HepG2 (cell line): ENCODE measurements around the gene SHTN1. TPM values are rescaled to one million over a fixed set of nuclear protein-coding genes. Genes with fewer than 3 reads are reported as not detected.

ENCODE experiments used
- ATAC-seq: fragments of 200-7000 bp; cut with Tn5 transposase; 3 replicates; pipeline ENCODE4 v1.9.1; 2020; ENCODE audit warnings: mild to moderate bottlenecking, moderate library complexity
- BruUV-seq: library from RNA; stranded (reverse); fragments of 400-500 nt; replicated peaks from 2 replicates; lab custom pipeline; 2021; lab: Mats Ljungman, UMichigan
- CTCF ChIA-PET: fragments of 300-600 bp; formaldehyde crosslinking; extraction: SDS; loops from one replicate; lab custom pipeline; 2021; ENCODE audit warnings: low total read pairs, inconsistent platforms, low intra/inter-chr PET ratio; lab: Yijun Ruan, JAX
- POLR2A ChIA-PET: fragments of 350-600 bp; sonication (Branson Sonifier 250); formaldehyde crosslinking; loops from one replicate; lab custom pipeline; 2020; ENCODE audit warnings: antibody characterized with exemption, inconsistent platforms; lab: Yijun Ruan, JAX
- DNase-seq: peaks from one replicate; pipeline ENCODE4 v3.0.0-alpha.2; 2015; ENCODE audit warnings: low spot score
- FAIRE-seq: peaks from 3 replicates; lab custom pipeline; 2011; peaks lifted over from hg19 to GRCh38; lab: Jason Lieb, UNC
- H2AFZ ChIP-seq: one replicate; pipeline ENCODE4 v1.6.1; 2011; ENCODE audit warnings: low read length, inconsistent platforms
- H3K27ac ChIP-seq: fragments of 300-600 bp; 3 replicates; pipeline ENCODE4 v1.8.0; 2011; ENCODE audit warnings: mixed run types, mild to moderate bottlenecking, mixed read lengths, low read length, inconsistent platforms; ENCODE audit not compliant: insufficient read depth; ENCODE audit errors: extremely low read length
- H3K27me3 ChIP-seq, 2 experiments: fragments of 200-600 bp in 1 of 2; 2 replicates in 1 of 2; 3 replicates in 1 of 2; pipeline versions ENCODE4 v1.6.0 to v1.8.0; 2011; ENCODE audit warnings: low read length in 2 of 2, mild to moderate bottlenecking in 2 of 2, moderate library complexity in 2 of 2, inconsistent platforms in 1 of 2; ENCODE audit not compliant: insufficient read depth in 2 of 2, control insufficient read depth in 1 of 2
- H3K36me3 ChIP-seq, 2 experiments: fragments of 200-600 bp in 1 of 2; replicated peaks in 1 of 2; 2 replicates in 1 of 2; 3 replicates in 1 of 2; pipeline versions ENCODE4 v1.5.1 to v1.8.0; 2011; ENCODE audit warnings: low read length in 2 of 2, inconsistent platforms in 1 of 2; ENCODE audit not compliant: insufficient read depth in 2 of 2, control insufficient read depth in 1 of 2
- H3K4me1 ChIP-seq: 2 replicates; pipeline ENCODE4 v1.5.1; 2012; ENCODE audit warnings: low read length, inconsistent platforms; ENCODE audit not compliant: insufficient read depth
- H3K4me2 ChIP-seq: 2 replicates; pipeline ENCODE4 v1.6.0; 2011; ENCODE audit warnings: low read depth, low read length, inconsistent platforms
- H3K4me3 ChIP-seq, 3 experiments: fragments of 200-600 bp in 1 of 3; sonication (generic), shearing (Covaris generic) in 1 of 3; replicated peaks in 1 of 3; 2 replicates each; pipeline ENCODE4 v1.5.1; 2011 to 2016; ENCODE audit warnings: low read length in 3 of 3, inconsistent platforms in 2 of 3, low read depth in 2 of 3, mild to moderate bottlenecking in 2 of 3, control low read depth in 1 of 3, mixed read lengths in 1 of 3; ENCODE audit not compliant: insufficient read depth in 1 of 3
- H3K79me2 ChIP-seq: one replicate; pipeline ENCODE4 v1.6.1; 2011; ENCODE audit warnings: low read length, inconsistent platforms; ENCODE audit not compliant: insufficient read depth
- H3K9ac ChIP-seq: 2 replicates; pipeline ENCODE4 v1.6.0; 2011; ENCODE audit warnings: mild to moderate bottlenecking, low read depth, low read length, inconsistent platforms; ENCODE audit not compliant: insufficient read depth
- H3K9me3 ChIP-seq: 2 replicates; pipeline ENCODE4 v1.5.1; 2012; ENCODE audit warnings: mild to moderate bottlenecking, low read length
- H4K20me1 ChIP-seq: 2 replicates; pipeline ENCODE4 v1.6.0; 2011; ENCODE audit warnings: inconsistent platforms, mild to moderate bottlenecking, low read length, moderate library complexity; ENCODE audit not compliant: insufficient read depth
- CC2D1A ChIP-seq: sonication (generic); formaldehyde crosslinking; IDR thresholded peaks from 2 replicates; pipeline ENCODE4 v1.8.1; 2023; ENCODE audit warnings: mild to moderate bottlenecking, missing genetic modification reagents
- CCDC6 ChIP-seq: sonication (generic); formaldehyde crosslinking; IDR thresholded peaks from 2 replicates; pipeline ENCODE4 v1.8.1; 2022; ENCODE audit warnings: mild to moderate bottlenecking, missing genetic modification reagents, moderate library complexity
- FOXP1 ChIP-seq, 2 experiments: fragments of 450-650 bp in 1 of 2; IDR thresholded peaks; 2 replicates each; pipeline ENCODE4 v1.6.1; 2017 to 2018; ENCODE audit warnings: antibody characterized with exemption in 1 of 2
- NR2F1 ChIP-seq, 2 experiments: fragments of 450-650 bp in 1 of 2; formaldehyde crosslinking in 1 of 2; IDR thresholded peaks; 2 replicates each; pipeline versions ENCODE4 v1.5.0 to v1.6.1; 2016 to 2020; ENCODE audit warnings: mild to moderate bottlenecking in 1 of 2, missing compliant biosample characterization in 1 of 2, missing genetic modification reagents in 1 of 2, moderate library complexity in 1 of 2
- ZNF703 ChIP-seq: sonication (generic); formaldehyde crosslinking; IDR thresholded peaks from 2 replicates; pipeline ENCODE4 v1.5.1; 2020; ENCODE audit warnings: missing genetic modification reagents, mild to moderate bottlenecking, moderate library complexity, borderline replicate concordance
- WGBS: methylation state at CpG from one replicate; pipeline ENCODE4 v1.1.6; 2017; ENCODE audit warnings: low lambda C conversion rate; 5-methylcytosine and 5-hydroxymethylcytosine counted together
- in situ Hi-C: cut with HindIII; loops from 2 replicates; pipeline ENCODE4 v1.10.0; 2017; ENCODE audit warnings: low pct_unique_long_range_greater_than_20kb; ENCODE audit not compliant: extremely low pct_ligation_motif_present
- intact Hi-C: fragments of 100-400 bp; cut with micrococcal nuclease; formaldehyde crosslinking; loops from one replicate; pipeline ENCODE4 v1.10.0; 2022; ENCODE audit not compliant: unreplicated experiment
- polyA plus RNA-seq, 8 experiments: library from polyadenylated mRNA; depleted of rRNA in 3 of 8; stranded (reverse) in 7 of 8; unstranded in 1 of 8; fragments of >200 nt; fragmentation: Illumina TruSeq in 4 of 8; extraction: Trizol in 4 of 8; gene quantifications; 2 replicates each; pipeline versions ENCODE4 v1.2.1 to v1.2.3, GENCODE V29; 2011 to 2016; ENCODE audit warnings: low read depth in 4 of 8, missing spikeins in 1 of 8, mixed read lengths in 1 of 8; ENCODE audit not compliant: insufficient read depth in 1 of 8
- total RNA-seq, 5 experiments: library from RNA; depleted of rRNA; stranded (reverse); fragments of >200 nt; fragmentation: Illumina TruSeq; extraction: Trizol; gene quantifications; 2 replicates each; pipeline ENCODE4 v1.2.3, GENCODE V29; 2016; ENCODE audit warnings: low read depth in 1 of 5
- TF ChIP-seq, protein P1 (sequence below): sonication (generic); formaldehyde crosslinking; IDR thresholded peaks from 2 replicates; pipeline ENCODE4 v1.5.0; 2020; ENCODE audit warnings: mild to moderate bottlenecking, missing genetic modification reagents, borderline replicate concordance
- TF ChIP-seq, protein P2 (sequence below): sonication (generic); formaldehyde crosslinking; IDR thresholded peaks from 2 replicates; pipeline ENCODE4 v1.5.1; 2020; ENCODE audit warnings: mild to moderate bottlenecking, missing genetic modification reagents, moderate library complexity
- TF ChIP-seq, protein P3 (sequence below): sonication (generic); formaldehyde crosslinking; IDR thresholded peaks from 2 replicates; pipeline ENCODE4 v1.4.0; 2020; ENCODE audit warnings: missing genetic modification reagents

Gene SHTN1
- total and polyA plus RNA-seq, 2 of the 13 experiments (the other 11 are each of a cell fraction or from before 2014, with no cell fraction given), result 11.3 to 15.6 TPM

DNA sequence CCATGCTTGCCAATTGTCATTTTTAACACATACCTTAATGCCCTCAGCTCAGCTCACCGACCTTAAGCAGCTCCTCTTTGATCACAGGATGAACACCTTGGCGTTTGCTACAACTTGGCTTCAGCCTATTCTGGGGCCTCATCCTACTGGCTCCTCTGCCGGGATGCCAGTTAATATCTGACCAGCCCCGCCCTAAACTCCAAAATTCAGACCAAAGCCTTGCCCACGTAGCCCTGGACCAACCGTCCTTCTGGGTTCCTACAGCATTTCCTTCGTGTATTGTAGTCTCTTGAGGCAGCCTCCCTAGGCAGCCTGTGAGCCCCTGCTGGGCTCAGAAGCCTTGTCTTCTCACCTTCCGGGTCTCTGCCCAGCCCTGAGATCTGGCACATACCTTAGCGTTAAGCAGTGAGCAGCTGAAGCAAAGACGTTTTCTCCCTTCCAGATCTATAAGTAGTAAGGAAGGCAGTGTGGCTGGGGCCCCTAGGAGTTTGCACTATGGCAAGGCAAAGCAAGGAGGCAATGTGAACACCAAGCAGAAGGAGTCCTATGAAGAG lies 154.9 kb downstream of the SHTN1 start:
- ATAC-seq (peak; percentile 21), DNase-seq (no peak), FAIRE-seq (no peak)
- intact Hi-C loops, result no loop called here
- no peak overlapping the region for H3K9ac ChIP-seq
- in situ Hi-C loops, result no loop called here
- peak overlapping the region; percentile 81 for H3K4me2 ChIP-seq
- no peaks in the 10 kb centered on the region for H3K79me2 ChIP-seq
- BruUV-seq, result no TSS peak
- H3K9me3 ChIP-seq, result no peaks in the 10 kb centered on the region
- H3K4me1 ChIP-seq, result no peaks in the 10 kb centered on the region; the same call in 1 of the 2 replicates
- 25% methylated on average over 10 of the region's 10 CpGs for WGBS
- H3K4me3 ChIP-seq, result peak overlapping the region; percentile 50 to 68 (median 56); a peak in 5 of 6 replicates
- ChIA-PET POLR2A (interaction anchor here (1.3 kb wide), 1 partner anchor 325 kb away, joined by 3 read pairs; no protein-coding TSS in a partner anchor), CTCF (no interaction called here)
- no peaks in the 10 kb centered on the region for H4K20me1 ChIP-seq
- TF ChIP-seq, protein P1, sequence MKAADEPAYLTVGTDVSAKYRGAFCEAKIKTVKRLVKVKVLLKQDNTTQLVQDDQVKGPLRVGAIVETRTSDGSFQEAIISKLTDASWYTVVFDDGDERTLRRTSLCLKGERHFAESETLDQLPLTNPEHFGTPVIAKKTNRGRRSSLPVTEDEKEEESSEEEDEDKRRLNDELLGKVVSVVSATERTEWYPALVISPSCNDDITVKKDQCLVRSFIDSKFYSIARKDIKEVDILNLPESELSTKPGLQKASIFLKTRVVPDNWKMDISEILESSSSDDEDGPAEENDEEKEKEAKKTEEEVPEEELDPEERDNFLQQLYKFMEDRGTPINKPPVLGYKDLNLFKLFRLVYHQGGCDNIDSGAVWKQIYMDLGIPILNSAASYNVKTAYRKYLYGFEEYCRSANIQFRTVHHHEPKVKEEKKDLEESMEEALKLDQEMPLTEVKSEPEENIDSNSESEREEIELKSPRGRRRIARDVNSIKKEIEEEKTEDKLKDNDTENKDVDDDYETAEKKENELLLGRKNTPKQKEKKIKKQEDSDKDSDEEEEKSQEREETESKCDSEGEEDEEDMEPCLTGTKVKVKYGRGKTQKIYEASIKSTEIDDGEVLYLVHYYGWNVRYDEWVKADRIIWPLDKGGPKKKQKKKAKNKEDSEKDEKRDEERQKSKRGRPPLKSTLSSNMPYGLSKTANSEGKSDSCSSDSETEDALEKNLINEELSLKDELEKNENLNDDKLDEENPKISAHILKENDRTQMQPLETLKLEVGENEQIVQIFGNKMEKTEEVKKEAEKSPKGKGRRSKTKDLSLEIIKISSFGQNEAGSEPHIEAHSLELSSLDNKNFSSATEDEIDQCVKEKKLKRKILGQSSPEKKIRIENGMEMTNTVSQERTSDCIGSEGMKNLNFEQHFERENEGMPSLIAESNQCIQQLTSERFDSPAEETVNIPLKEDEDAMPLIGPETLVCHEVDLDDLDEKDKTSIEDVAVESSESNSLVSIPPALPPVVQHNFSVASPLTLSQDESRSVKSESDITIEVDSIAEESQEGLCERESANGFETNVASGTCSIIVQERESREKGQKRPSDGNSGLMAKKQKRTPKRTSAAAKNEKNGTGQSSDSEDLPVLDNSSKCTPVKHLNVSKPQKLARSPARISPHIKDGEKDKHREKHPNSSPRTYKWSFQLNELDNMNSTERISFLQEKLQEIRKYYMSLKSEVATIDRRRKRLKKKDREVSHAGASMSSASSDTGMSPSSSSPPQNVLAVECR, result no peak
- TF ChIP-seq NR2F1 (CRISPR knock-in tag; IDR thresholded peaks at IDR 0.05) (no peak), CC2D1A (CRISPR knock-in tag) (no peak), ZNF703 (no peak), CCDC6 (CRISPR knock-in tag) (0 out of 2 replicates have a peak, but pooled peaks have one; percentile 26), FOXP1 (IDR thresholded peaks at IDR 0.05) (no peak), FOXP1 (CRISPR knock-in tag; IDR thresholded peaks at IDR 0.05) (no peak)
- TF ChIP-seq, protein P2, sequence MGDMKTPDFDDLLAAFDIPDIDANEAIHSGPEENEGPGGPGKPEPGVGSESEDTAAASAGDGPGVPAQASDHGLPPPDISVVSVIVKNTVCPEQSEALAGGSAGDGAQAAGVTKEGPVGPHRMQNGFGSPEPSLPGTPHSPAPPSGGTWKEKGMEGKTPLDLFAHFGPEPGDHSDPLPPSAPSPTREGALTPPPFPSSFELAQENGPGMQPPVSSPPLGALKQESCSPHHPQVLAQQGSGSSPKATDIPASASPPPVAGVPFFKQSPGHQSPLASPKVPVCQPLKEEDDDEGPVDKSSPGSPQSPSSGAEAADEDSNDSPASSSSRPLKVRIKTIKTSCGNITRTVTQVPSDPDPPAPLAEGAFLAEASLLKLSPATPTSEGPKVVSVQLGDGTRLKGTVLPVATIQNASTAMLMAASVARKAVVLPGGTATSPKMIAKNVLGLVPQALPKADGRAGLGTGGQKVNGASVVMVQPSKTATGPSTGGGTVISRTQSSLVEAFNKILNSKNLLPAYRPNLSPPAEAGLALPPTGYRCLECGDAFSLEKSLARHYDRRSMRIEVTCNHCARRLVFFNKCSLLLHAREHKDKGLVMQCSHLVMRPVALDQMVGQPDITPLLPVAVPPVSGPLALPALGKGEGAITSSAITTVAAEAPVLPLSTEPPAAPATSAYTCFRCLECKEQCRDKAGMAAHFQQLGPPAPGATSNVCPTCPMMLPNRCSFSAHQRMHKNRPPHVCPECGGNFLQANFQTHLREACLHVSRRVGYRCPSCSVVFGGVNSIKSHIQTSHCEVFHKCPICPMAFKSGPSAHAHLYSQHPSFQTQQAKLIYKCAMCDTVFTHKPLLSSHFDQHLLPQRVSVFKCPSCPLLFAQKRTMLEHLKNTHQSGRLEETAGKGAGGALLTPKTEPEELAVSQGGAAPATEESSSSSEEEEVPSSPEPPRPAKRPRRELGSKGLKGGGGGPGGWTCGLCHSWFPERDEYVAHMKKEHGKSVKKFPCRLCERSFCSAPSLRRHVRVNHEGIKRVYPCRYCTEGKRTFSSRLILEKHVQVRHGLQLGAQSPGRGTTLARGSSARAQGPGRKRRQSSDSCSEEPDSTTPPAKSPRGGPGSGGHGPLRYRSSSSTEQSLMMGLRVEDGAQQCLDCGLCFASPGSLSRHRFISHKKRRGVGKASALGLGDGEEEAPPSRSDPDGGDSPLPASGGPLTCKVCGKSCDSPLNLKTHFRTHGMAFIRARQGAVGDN (CRISPR knock-in tag), result 0 out of 2 replicates have a peak, but pooled peaks have one; percentile 14
- TF ChIP-seq, protein P3, sequence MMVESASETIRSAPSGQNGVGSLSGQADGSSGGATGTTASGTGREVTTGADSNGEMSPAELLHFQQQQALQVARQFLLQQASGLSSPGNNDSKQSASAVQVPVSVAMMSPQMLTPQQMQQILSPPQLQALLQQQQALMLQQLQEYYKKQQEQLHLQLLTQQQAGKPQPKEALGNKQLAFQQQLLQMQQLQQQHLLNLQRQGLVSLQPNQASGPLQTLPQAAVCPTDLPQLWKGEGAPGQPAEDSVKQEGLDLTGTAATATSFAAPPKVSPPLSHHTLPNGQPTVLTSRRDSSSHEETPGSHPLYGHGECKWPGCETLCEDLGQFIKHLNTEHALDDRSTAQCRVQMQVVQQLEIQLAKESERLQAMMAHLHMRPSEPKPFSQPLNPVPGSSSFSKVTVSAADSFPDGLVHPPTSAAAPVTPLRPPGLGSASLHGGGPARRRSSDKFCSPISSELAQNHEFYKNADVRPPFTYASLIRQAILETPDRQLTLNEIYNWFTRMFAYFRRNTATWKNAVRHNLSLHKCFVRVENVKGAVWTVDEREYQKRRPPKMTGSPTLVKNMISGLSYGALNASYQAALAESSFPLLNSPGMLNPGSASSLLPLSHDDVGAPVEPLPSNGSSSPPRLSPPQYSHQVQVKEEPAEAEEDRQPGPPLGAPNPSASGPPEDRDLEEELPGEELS (CRISPR knock-in tag), result no peak
- H3K27ac ChIP-seq, result no peak overlapping the region
- no peaks in the 10 kb centered on the region for H3K36me3 ChIP-seq
- H3K27me3 ChIP-seq, result peaks cover 0 to 36% of the 10 kb centered on the region in 2 experiments; a peak in 2 of 5 replicates
- no peak overlapping the region for H2AFZ ChIP-seq
